Measurements from ENCODE around the gene IMPA2. TPM values are rescaled to one million over a fixed set of nuclear protein-coding genes. Genes with fewer than 3 reads are reported as not detected.

IMPA2 gene
- total and polyA plus RNA-seq, 2 of the 13 experiments (the other 11 are each of a cell fraction or from before 2014, with no cell fraction given) = 37.8 to 71.8 TPM

- TF ChIP-seq TOPORS (CRISPR knock-in tag; IDR thresholded peaks at IDR 0.05) (no peak), DDIT3 (CRISPR knock-in tag; IDR thresholded peaks at IDR 0.05) (no peak), ZNF790 (CRISPR knock-in tag; IDR thresholded peaks at IDR 0.05; ENCODE audit: borderline replicate concordance) (no peak), THRA (CRISPR knock-in tag; IDR thresholded peaks at IDR 0.05; ENCODE audit: borderline replicate concordance) (no peak), ZNF563 (CRISPR knock-in tag; IDR thresholded peaks at IDR 0.05) (no peak), ADNP (CRISPR knock-in tag; IDR thresholded peaks at IDR 0.05) (no peak), ZNF503 (CRISPR knock-in tag; IDR thresholded peaks at IDR 0.05) (no peak; the same call in 1 of the 2 replicates), MED1 (CRISPR knock-in tag; IDR thresholded peaks at IDR 0.05) (peak; percentile 52), ZUFSP (CRISPR knock-in tag; IDR thresholded peaks at IDR 0.05; ENCODE audit: borderline replicate concordance) (no peak), ZNF225 (CRISPR knock-in tag; IDR thresholded peaks at IDR 0.05) (no peak), ZBED4 (CRISPR knock-in tag; IDR thresholded peaks at IDR 0.05; ENCODE audit: borderline replicate concordance) (no peak), PAF1 (CRISPR knock-in tag; IDR thresholded peaks at IDR 0.05) (no peak), MAX (IDR thresholded peaks at IDR 0.05) (0 out of 2 replicates have a peak, but pooled peaks have one; percentile 16), SAFB2 (CRISPR knock-in tag; IDR thresholded peaks at IDR 0.05; ENCODE audit: borderline replicate concordance, low read depth) (no peak), GZF1 (CRISPR knock-in tag; IDR thresholded peaks at IDR 0.05) (peak; percentile 95), RXRA (CRISPR knock-in tag; IDR thresholded peaks at IDR 0.05) (no peak)
These were observed 25.9 kb upstream of the IMPA2 start (continued) for GRCh38 chr18:11955239-11956029.

Data from HepG2 (cell line).